Mesothelial cell of epicardium (in vitro differentiated cells): ENCODE measurements around the gene ATP2C2. TPM values are rescaled to one million over a fixed set of nuclear protein-coding genes. Genes with fewer than 3 reads are reported as not detected.

Experiments
- DNase-seq, 2 experiments: peaks; one replicate each; pipeline ENCODE4 v3.0.0; 2021; ENCODE audit warnings: low spot score in 2 of 2; ENCODE audit not compliant: unreplicated experiment in 2 of 2
- H3K27ac Mint-ChIP-seq: 2 replicates; pipeline ENCODE4 v1.8.0; 2021; ENCODE audit warnings: mixed read lengths
- H3K27me3 Mint-ChIP-seq: 2 replicates; pipeline ENCODE4 v1.8.0; 2021; ENCODE audit warnings: low read depth, mixed read lengths
- H3K36me3 Mint-ChIP-seq: 2 replicates; pipeline ENCODE4 v1.8.0; 2021; ENCODE audit warnings: mixed read lengths
- H3K4me1 Mint-ChIP-seq: 2 replicates; pipeline ENCODE4 v1.8.0; 2021; ENCODE audit warnings: mixed read lengths
- H3K4me3 Mint-ChIP-seq: 2 replicates; pipeline ENCODE4 v1.8.0; 2021; ENCODE audit warnings: mild to moderate bottlenecking, moderate library complexity, mixed read lengths
- H3K9me3 Mint-ChIP-seq: 2 replicates; pipeline ENCODE4 v1.8.0; 2021; ENCODE audit warnings: mixed read lengths
- total RNA-seq: library from RNA; stranded (reverse); gene quantifications from 3 replicates; pipeline ENCODE4 v1.2.1, GENCODE V29; 2021
- TF ChIP-seq, protein P1 (sequence below): fragments of 200-600 bp; sonication (generic); IDR thresholded peaks from one replicate; pipeline ENCODE4 v1.5.0; 2021; ENCODE audit warnings: antibody characterized with exemption; ENCODE audit not compliant: unreplicated experiment

Gene ATP2C2, protein sequence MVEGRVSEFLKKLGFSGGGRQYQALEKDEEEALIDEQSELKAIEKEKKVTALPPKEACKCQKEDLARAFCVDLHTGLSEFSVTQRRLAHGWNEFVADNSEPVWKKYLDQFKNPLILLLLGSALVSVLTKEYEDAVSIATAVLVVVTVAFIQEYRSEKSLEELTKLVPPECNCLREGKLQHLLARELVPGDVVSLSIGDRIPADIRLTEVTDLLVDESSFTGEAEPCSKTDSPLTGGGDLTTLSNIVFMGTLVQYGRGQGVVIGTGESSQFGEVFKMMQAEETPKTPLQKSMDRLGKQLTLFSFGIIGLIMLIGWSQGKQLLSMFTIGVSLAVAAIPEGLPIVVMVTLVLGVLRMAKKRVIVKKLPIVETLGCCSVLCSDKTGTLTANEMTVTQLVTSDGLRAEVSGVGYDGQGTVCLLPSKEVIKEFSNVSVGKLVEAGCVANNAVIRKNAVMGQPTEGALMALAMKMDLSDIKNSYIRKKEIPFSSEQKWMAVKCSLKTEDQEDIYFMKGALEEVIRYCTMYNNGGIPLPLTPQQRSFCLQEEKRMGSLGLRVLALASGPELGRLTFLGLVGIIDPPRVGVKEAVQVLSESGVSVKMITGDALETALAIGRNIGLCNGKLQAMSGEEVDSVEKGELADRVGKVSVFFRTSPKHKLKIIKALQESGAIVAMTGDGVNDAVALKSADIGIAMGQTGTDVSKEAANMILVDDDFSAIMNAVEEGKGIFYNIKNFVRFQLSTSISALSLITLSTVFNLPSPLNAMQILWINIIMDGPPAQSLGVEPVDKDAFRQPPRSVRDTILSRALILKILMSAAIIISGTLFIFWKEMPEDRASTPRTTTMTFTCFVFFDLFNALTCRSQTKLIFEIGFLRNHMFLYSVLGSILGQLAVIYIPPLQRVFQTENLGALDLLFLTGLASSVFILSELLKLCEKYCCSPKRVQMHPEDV
- total RNA-seq: 43.5 to 52.5 TPM (median 47.7 TPM) in 3 replicates

GRCh38 chr16:84368308-84368996, at the start of gene ATP2C2:
TSS of gene ATP2C2 (plus strand) at chr16:84368538. CDS start at chr16:84368616, 78 bp downstream.
- TF ChIP-seq, protein P1, sequence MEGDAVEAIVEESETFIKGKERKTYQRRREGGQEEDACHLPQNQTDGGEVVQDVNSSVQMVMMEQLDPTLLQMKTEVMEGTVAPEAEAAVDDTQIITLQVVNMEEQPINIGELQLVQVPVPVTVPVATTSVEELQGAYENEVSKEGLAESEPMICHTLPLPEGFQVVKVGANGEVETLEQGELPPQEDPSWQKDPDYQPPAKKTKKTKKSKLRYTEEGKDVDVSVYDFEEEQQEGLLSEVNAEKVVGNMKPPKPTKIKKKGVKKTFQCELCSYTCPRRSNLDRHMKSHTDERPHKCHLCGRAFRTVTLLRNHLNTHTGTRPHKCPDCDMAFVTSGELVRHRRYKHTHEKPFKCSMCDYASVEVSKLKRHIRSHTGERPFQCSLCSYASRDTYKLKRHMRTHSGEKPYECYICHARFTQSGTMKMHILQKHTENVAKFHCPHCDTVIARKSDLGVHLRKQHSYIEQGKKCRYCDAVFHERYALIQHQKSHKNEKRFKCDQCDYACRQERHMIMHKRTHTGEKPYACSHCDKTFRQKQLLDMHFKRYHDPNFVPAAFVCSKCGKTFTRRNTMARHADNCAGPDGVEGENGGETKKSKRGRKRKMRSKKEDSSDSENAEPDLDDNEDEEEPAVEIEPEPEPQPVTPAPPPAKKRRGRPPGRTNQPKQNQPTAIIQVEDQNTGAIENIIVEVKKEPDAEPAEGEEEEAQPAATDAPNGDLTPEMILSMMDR: no peak
- Mint-ChIP-seq H3K27ac (peak within 1 kb of the TSS; percentile 79), H3K4me3 (peak within 1 kb of the TSS; percentile 79), H3K27me3 (peaks cover 50% of the 10 kb centered on the region), H3K9me3 (no peaks in the 10 kb centered on the region), H3K4me1 (peaks cover 20% of the 10 kb centered on the region), H3K36me3 (no peaks in the 10 kb centered on the region)
- DNase-seq: peak; percentile 34 to 64

GRCh38 chr16:84319146-84319760, 49.1 kb upstream of the ATP2C2 start:
- no peaks in the 10 kb centered on the region for H3K9me3 Mint-ChIP-seq
- no peaks in the 10 kb centered on the region for H3K36me3 Mint-ChIP-seq
- no peak overlapping the region for H3K4me3 Mint-ChIP-seq
- TF ChIP-seq, protein P1: no peak
- DNase-seq: no peak
- peaks cover 2% of the 10 kb centered on the region for H3K27me3 Mint-ChIP-seq
- H3K4me1 Mint-ChIP-seq: peaks cover 17% of the 10 kb centered on the region
- H3K27ac Mint-ChIP-seq: no peak overlapping the region

DNA sequence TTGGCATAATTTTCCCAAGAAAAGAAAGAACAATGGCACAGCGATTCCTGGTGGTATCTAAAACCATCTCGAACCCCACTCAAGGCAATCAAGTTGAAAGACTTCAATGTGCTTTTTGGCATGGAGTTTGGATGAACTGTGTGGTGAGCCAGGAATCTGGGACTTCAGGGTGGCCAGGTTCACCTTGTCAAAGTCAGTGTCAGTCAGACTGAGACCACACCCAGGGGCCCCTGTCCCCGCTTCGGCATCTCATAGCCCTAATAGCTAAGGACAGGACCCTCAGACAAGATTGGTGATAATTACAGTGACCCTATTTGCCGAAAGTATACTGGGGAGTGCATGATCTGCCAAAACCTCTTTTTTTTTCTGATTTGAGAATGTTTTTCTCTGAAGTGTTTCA, 47.8 kb upstream of the ATP2C2 start:
- Mint-ChIP-seq H3K4me3 (no peak overlapping the region), H3K9me3 (no peaks in the 10 kb centered on the region), H3K27ac (no peak overlapping the region), H3K27me3 (no peaks in the 10 kb centered on the region), H3K36me3 (no peaks in the 10 kb centered on the region), H3K4me1 (peaks cover 17% of the 10 kb centered on the region)
- no peak for DNase-seq
- TF ChIP-seq, protein P1: no peak

- Mint-ChIP-seq H3K27ac (peak overlapping the region; percentile 30), H3K36me3 (no peaks in the 10 kb centered on the region)
- TF ChIP-seq, protein P1: no peak
These were observed 46.4 kb upstream of the ATP2C2 start for GRCh38 chr16:84321932-84322331.

DNA sequence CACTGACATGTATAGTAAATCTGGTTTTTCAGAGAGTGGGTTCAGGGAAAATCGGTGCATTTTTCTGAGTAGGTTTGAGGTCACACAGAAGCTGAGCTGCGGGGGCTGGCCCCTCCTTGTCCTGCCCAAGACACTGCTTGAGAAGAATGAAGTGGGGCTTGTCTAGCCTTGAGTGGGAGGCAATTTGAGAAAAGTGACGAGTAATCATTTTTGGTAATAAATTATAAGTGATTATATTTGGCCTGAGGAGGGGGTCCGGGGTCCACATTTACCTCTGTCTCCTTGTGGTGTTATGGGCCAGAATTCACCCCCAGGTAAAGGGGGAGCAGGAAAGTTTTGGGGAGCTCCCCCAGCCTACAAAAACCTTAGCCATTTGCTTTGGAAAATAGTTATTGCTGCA, 45.6 kb upstream of the ATP2C2 start:
- Mint-ChIP-seq H3K4me3 (no peak overlapping the region), H3K27me3 (no peaks in the 10 kb centered on the region), H3K27ac (peak overlapping the region; percentile 80), H3K4me1 (peaks cover 17% of the 10 kb centered on the region), H3K36me3 (no peaks in the 10 kb centered on the region), H3K9me3 (no peaks in the 10 kb centered on the region)
- TF ChIP-seq, protein P1: no peak
- DNase-seq: no peak

More at GRCh38 chr16:84321932-84322331, 46.4 kb upstream of the ATP2C2 start:
- Mint-ChIP-seq H3K4me3 (no peak overlapping the region), H3K9me3 (no peaks in the 10 kb centered on the region), H3K27me3 (no peaks in the 10 kb centered on the region), H3K4me1 (peaks cover 17% of the 10 kb centered on the region)
- no peak for DNase-seq
